Lower lobe of right lung (tissue), 2 donors: ENCODE measurements around the gene MARK4. TPM values are rescaled to one million over a fixed set of nuclear protein-coding genes. Genes with fewer than 3 reads are reported as not detected.
"Not testable (repeated sequence)": the region's sequence is repeated elsewhere in the genome, so short reads cannot be mapped to it uniquely, and the experiment has no call there.

Experiments
- ATAC-seq, 2 donors: fragments of 200-7000 bp; cut with Tn5 transposase; one replicate each; pipeline ENCODE4 v1.9.1; 2020 to 2022; ENCODE audit warnings: mild to moderate bottlenecking in 2 of 2, moderate library complexity in 2 of 2
- DNase-seq: peaks from one replicate; pipeline ENCODE4 v3.0.0-alpha.2; 2020
- H3K27ac ChIP-seq: fragments of 200-600 bp; one replicate; pipeline ENCODE4 v1.8.0; 2022
- H3K27me3 ChIP-seq: fragments of 200-600 bp; one replicate; pipeline ENCODE4 v1.8.0; 2022; ENCODE audit warnings: low read depth
- H3K36me3 ChIP-seq: fragments of 200-600 bp; one replicate; pipeline ENCODE4 v1.8.0; 2022; ENCODE audit warnings: mild to moderate bottlenecking
- H3K4me1 ChIP-seq: fragments of 200-600 bp; one replicate; pipeline ENCODE4 v1.8.0; 2022
- H3K4me3 ChIP-seq: fragments of 200-600 bp; one replicate; pipeline ENCODE4 v1.8.0; 2022; ENCODE audit warnings: mild to moderate bottlenecking
- H3K9me3 ChIP-seq: fragments of 200-600 bp; one replicate; pipeline ENCODE4 v1.8.0; 2022
- intact Hi-C: fragments of 100-400 bp; cut with DNase I; formaldehyde crosslinking; loops from one replicate; pipeline ENCODE4 v1.11.0; 2022
- total RNA-seq: library from RNA; stranded (reverse); fragmentation: NEBNext Ultra II Directional; extraction: Animal tissue kit (Norgen Biotek cat#: 25700); gene quantifications from one replicate; pipeline ENCODE4 v1.2.1, GENCODE V29; 2021
- TF ChIP-seq, protein P1 (sequence below): fragments of 200-600 bp; IDR thresholded peaks from one replicate; pipeline ENCODE4 v1.8.0; 2022; ENCODE audit warnings: antibody characterized with exemption, mild to moderate bottlenecking
- donor health status: DM: no; HTN: yes; CAD: no; lungs with severe emphysema.

The MARK4 gene
- total RNA-seq, 1 donor from 2014 or later: 32.5 TPM

- no peak overlapping the region for H3K27ac ChIP-seq
- peaks cover 44% of the 10 kb centered on the region for H3K27me3 ChIP-seq
- no peaks in the 10 kb centered on the region for H3K9me3 ChIP-seq
- DNase-seq: no peak
- peak in 1 of 2 donors; percentile 15 for ATAC-seq
- intact Hi-C loops: no loop called here
- H3K4me3 ChIP-seq: no peak overlapping the region
- H3K4me1 ChIP-seq: peaks cover 7% of the 10 kb centered on the region
- no peaks in the 10 kb centered on the region for H3K36me3 ChIP-seq
- TF ChIP-seq, protein P1, sequence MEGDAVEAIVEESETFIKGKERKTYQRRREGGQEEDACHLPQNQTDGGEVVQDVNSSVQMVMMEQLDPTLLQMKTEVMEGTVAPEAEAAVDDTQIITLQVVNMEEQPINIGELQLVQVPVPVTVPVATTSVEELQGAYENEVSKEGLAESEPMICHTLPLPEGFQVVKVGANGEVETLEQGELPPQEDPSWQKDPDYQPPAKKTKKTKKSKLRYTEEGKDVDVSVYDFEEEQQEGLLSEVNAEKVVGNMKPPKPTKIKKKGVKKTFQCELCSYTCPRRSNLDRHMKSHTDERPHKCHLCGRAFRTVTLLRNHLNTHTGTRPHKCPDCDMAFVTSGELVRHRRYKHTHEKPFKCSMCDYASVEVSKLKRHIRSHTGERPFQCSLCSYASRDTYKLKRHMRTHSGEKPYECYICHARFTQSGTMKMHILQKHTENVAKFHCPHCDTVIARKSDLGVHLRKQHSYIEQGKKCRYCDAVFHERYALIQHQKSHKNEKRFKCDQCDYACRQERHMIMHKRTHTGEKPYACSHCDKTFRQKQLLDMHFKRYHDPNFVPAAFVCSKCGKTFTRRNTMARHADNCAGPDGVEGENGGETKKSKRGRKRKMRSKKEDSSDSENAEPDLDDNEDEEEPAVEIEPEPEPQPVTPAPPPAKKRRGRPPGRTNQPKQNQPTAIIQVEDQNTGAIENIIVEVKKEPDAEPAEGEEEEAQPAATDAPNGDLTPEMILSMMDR: no peak
These were observed 72.6 kb downstream of the MARK4 start for GRCh38 chr19:45323671-45324081.

DNA sequence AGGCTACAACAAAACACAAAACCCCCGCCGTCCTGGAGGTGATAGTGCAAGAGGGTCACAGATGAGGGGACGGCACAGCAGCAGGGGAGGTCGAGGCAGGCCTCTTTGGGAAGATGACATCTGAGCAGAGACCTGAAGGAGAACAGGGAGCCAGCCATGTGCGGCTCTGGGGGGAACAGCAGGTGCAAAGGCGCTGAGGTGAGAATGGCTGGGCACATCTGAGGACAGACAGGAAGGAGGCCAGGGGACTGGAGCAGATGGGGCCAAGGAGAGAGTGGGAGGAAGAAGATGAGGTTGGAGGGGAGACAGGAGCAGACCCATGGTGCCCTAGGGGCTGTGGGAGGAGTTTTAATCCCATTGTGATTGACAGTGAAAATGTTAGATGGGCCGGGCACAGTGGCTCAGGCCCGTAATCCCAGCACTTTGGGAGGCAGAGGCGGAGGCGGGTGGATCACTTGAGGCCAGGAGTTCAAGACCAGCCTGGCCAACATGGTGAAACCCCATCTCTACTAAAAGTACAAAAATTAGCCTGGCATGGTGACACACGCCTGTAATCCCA is 73.4 kb downstream of the MARK4 start:
- Histone ChIP-seq H3K4me1 (peaks cover 7% of the 10 kb centered on the region), H3K27ac (no peak overlapping the region), H3K4me3 (no peak overlapping the region), H3K9me3 (no peaks in the 10 kb centered on the region), H3K27me3 (peaks cover 44% of the 10 kb centered on the region), H3K36me3 (no peaks in the 10 kb centered on the region)
- TF ChIP-seq, protein P1: no peak
- intact Hi-C loops: no loop called here
- no peak for ATAC-seq
- DNase-seq: no peak

- H3K4me3 ChIP-seq: no peak overlapping the region
- no peak for ATAC-seq
- no peaks in the 10 kb centered on the region for H3K36me3 ChIP-seq
- no peak for DNase-seq
- TF ChIP-seq, protein P1: no peak
- H3K9me3 ChIP-seq: no peaks in the 10 kb centered on the region
- no peak overlapping the region for H3K27ac ChIP-seq
- H3K4me1 ChIP-seq: peaks cover 7% of the 10 kb centered on the region
- peaks cover 22% of the 10 kb centered on the region for H3K27me3 ChIP-seq
- intact Hi-C loops: no loop called here
These were observed 76.5 kb downstream of the MARK4 start for GRCh38 chr19:45327404-45328143.

DNA sequence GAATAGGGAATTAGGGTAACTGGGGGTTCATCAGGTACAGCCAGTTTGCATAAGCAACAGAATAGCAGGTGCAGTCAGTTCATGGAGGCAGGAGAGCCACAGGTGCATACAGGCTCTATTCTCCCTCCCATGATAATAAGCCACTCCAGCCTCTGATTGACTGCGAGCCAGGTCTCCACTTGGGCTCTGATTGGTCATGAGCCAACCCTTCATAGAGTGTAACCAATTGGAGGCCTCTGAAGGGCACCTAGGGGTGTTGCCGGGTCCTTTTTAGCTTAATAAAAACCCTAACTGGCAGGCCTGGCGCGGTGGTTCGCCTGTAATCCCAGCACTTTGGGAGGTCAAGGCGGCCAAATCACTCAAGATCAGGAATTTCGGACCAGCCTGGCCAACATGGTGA is 80.3 kb downstream of the MARK4 start:
- H3K4me1 ChIP-seq: no peaks in the 10 kb centered on the region
- H3K27ac ChIP-seq: no peak overlapping the region
- TF ChIP-seq, protein P1: no peak
- H3K4me3 ChIP-seq: no peak overlapping the region
- no peaks in the 10 kb centered on the region for H3K36me3 ChIP-seq
- no peaks in the 10 kb centered on the region for H3K27me3 ChIP-seq
- no peak for ATAC-seq
- no peak for DNase-seq
- intact Hi-C loops: no loop called here
- no peaks in the 10 kb centered on the region for H3K9me3 ChIP-seq

- H3K27me3 ChIP-seq: no peaks in the 10 kb centered on the region
- ATAC-seq: no peak
- no peaks in the 10 kb centered on the region for H3K9me3 ChIP-seq
- no peak overlapping the region for H3K4me3 ChIP-seq
- no peaks in the 10 kb centered on the region for H3K36me3 ChIP-seq
- no peak overlapping the region for H3K27ac ChIP-seq
- intact Hi-C loops: no loop called here
- TF ChIP-seq, protein P1: no peak
- H3K4me1 ChIP-seq: peaks cover 4% of the 10 kb centered on the region
- no peak for DNase-seq
These were observed 82.7 kb downstream of the MARK4 start for GRCh38 chr19:45333609-45334303.

- ATAC-seq, H3K36me3 ChIP-seq, intact Hi-C loops, H3K4me3 ChIP-seq, H3K4me1 ChIP-seq, H3K9me3 ChIP-seq, DNase-seq, H3K27ac ChIP-seq, H3K27me3 ChIP-seq: not testable (repeated sequence)
These were observed 83.8 kb downstream of the MARK4 start for GRCh38 chr19:45334881-45335280.
